ENCODE measurements around the gene SEPTIN1. TPM values are rescaled to one million over a fixed set of nuclear protein-coding genes. Genes with fewer than 3 reads are reported as not detected.

Gene SEPTIN1
- total and polyA plus RNA-seq, 2 of the 13 experiments (the other 11 are each of a cell fraction or from before 2014, with no cell fraction given), result 0.18 to 0.67 TPM

- 0 out of 2 replicates have a peak, but pooled peaks have one; percentile 56 for TF ChIP-seq NFAT5 (CRISPR knock-in tag; IDR thresholded peaks at IDR 0.05)
Measured at GRCh38 chr16:30378236-30379157, 3.9 kb downstream of the SEPTIN1 start (continued).

GRCh38 chr16:30377812-30378235 is 4.5 kb downstream of the SEPTIN1 start:
- in situ Hi-C loops (cut with HindIII; ENCODE audit: extremely low pct_ligation_motif_present, low pct_unique_long_range_greater_than_20kb) (no loop called here), intact Hi-C loops (cut with micrococcal nuclease; ENCODE audit: unreplicated experiment) (loop anchor here (1.0 to 2.0 kb wide), 2 partner anchors 17 to 57 kb away; partner anchors contain the start of gene ZNF48)
- Histone ChIP-seq H3K27me3 (ENCODE audit: control insufficient read depth in 1 of 2, insufficient read depth in 2 of 2, low read length in 2 of 2) (no peaks in the 10 kb centered on the region), H2AFZ (ENCODE audit: low read length) (no peak overlapping the region), H3K4me2 (ENCODE audit: low read depth, low read length) (peak overlapping the region; percentile 97), H3K27ac (ENCODE audit: extremely low read length, insufficient read depth, low read length) (peak overlapping the region; percentile 90), H3K4me3 (replicated peaks in 1 of 3; ENCODE audit: insufficient read depth in 1 of 3, low read depth in 2 of 3, low read length in 3 of 3) (peak overlapping the region; percentile 46 to 97 (median 71); a peak in 4 of 6 replicates), H4K20me1 (ENCODE audit: insufficient read depth, low read length) (no peaks in the 10 kb centered on the region), H3K36me3 (replicated peaks in 1 of 2; ENCODE audit: control insufficient read depth in 1 of 2, insufficient read depth in 2 of 2, low read length in 2 of 2) (no peaks in the 10 kb centered on the region), H3K79me2 (ENCODE audit: insufficient read depth, low read length) (peaks cover 2% of the 10 kb centered on the region), H3K9ac (ENCODE audit: insufficient read depth, low read depth, low read length) (peak overlapping the region; percentile 57), H3K4me1 (ENCODE audit: insufficient read depth, low read length) (peaks cover 54% of the 10 kb centered on the region), H3K9me3 (ENCODE audit: low read length) (no peaks in the 10 kb centered on the region)
- CTCF ChIA-PET (ENCODE audit: low intra/inter-chr PET ratio, low total read pairs), result no interaction called here
- no TSS peak for BruUV-seq (replicated peaks)
- whole genome bisulfite sequencing (ENCODE audit: low lambda C conversion rate), result 61% methylated on average over 39 of the region's 39 CpGs
- ATAC-seq, result peak; percentile 12
- FAIRE-seq, result no peak
- peak; percentile 73 for DNase-seq (ENCODE audit: low spot score)
- POLR2A ChIA-PET, result interaction anchor here (1.2 to 2.0 kb wide), 5 partner anchors 13 to 32 kb away, joined by 3 to 7 read pairs (median 5); partner anchors contain the start of genes CD2BP2 and ZNF48
- peak; percentile 51; the same call in 1 of the 2 replicates for TF ChIP-seq ZNF747 (CRISPR knock-in tag; IDR thresholded peaks at IDR 0.05; ENCODE audit: borderline replicate concordance)
- peak; percentile 64; the same call in 1 of the 2 replicates for TF ChIP-seq POLR2AphosphoS5 (IDR thresholded peaks at IDR 0.05; ENCODE audit: low read depth, low read length)
- 0 out of 2 replicates have a peak, but pooled peaks have one; percentile 21 for TF ChIP-seq ZNF275 (CRISPR knock-in tag; IDR thresholded peaks at IDR 0.05; ENCODE audit: borderline replicate concordance)
- TF ChIP-seq ZNF749 (CRISPR knock-in tag; IDR thresholded peaks at IDR 0.05; ENCODE audit: borderline replicate concordance), result 0 out of 2 replicates have a peak, but pooled peaks have one; percentile 2
- TF ChIP-seq THAP9 (CRISPR knock-in tag; IDR thresholded peaks at IDR 0.05; ENCODE audit: borderline replicate concordance), result peak; percentile 13; the same call in 1 of the 2 replicates
- TF ChIP-seq TGIF2 (CRISPR knock-in tag; IDR thresholded peaks at IDR 0.05), result no peak
- peak; percentile 91 for TF ChIP-seq ZNF878 (CRISPR knock-in tag; IDR thresholded peaks at IDR 0.05)
- peak; percentile 23; the same call in 1 of the 2 replicates for TF ChIP-seq ZNF879 (CRISPR knock-in tag; IDR thresholded peaks at IDR 0.05)
- 0 out of 2 replicates have a peak, but pooled peaks have one; percentile 3 for TF ChIP-seq ZNF547 (CRISPR knock-in tag; IDR thresholded peaks at IDR 0.05)
